Left kidney (tissue), 2 donors: ENCODE results near the gene TP53I13. TPM values are rescaled to one million over a fixed set of nuclear protein-coding genes. Genes with fewer than 3 reads are reported as not detected.

Experiments
- DNase-seq: peaks from one replicate; pipeline ENCODE4 v3.0.0-alpha.2; 2013
- polyA plus RNA-seq: library from polyadenylated mRNA; unstranded; fragments of 120-200 nt; gene quantifications from one replicate; pipeline ENCODE4 v1.2.1, GENCODE V29; 2013; ENCODE audit not compliant: insufficient read length

TP53I13 gene
- polyA plus RNA-seq, 1 donor = 26.6 TPM

GRCh38 chr17:29565643-29566472 is 2.6 kb upstream of the TP53I13 start:
- DNase-seq = no peak

GRCh38 chr17:29566473-29567303 is 1.8 kb upstream of the TP53I13 start, which contains the start of gene ABHD15:
TSS of gene ABHD15 (minus strand) at chr17:29567037. CDS start at chr17:29566966, 71 bp downstream.
- DNase-seq = no peak

- no peak for DNase-seq
These were observed 1.3 kb upstream of the TP53I13 start for GRCh38 chr17:29567304-29567553.

- DNase-seq = no peak
These were observed 759 bp upstream of the TP53I13 start for GRCh38 chr17:29567554-29568330.

- no peak for DNase-seq
These were observed 897 bp downstream of the TP53I13 start for GRCh38 chr17:29569245-29569950.

- no peak for DNase-seq
These were observed 2.0 kb downstream of the TP53I13 start for GRCh38 chr17:29570521-29570920.

GRCh38 chr17:29571486-29571882 is 3.0 kb downstream of the TP53I13 start:
- DNase-seq = no peak

- DNase-seq = no peak
These were observed 3.6 kb downstream of the TP53I13 start for GRCh38 chr17:29571883-29572681.

GRCh38 chr17:29572691-29573557 is 4.4 kb downstream of the TP53I13 start:
- no peak for DNase-seq

GRCh38 chr17:29573558-29573869 is 5.0 kb downstream of the TP53I13 start:
- no peak for DNase-seq

- no peak for DNase-seq
These were observed 5.6 kb downstream of the TP53I13 start for GRCh38 chr17:29573871-29574731.

- DNase-seq = no peak
These were observed 6.4 kb downstream of the TP53I13 start for GRCh38 chr17:29574732-29575510.

GRCh38 chr17:29575511-29576213 is 7.2 kb downstream of the TP53I13 start:
- DNase-seq = no peak

GRCh38 chr17:29576214-29577000 is 7.9 kb downstream of the TP53I13 start:
- no peak for DNase-seq

GRCh38 chr17:29577001-29577370 is 8.5 kb downstream of the TP53I13 start:
- DNase-seq = no peak

GRCh38 chr17:29577385-29578211 is 9.1 kb downstream of the TP53I13 start:
- DNase-seq = no peak
